Activated CD8-positive, alpha-beta memory T cell treated with anti-CD3 and anti-CD28 coated beads, Interleukin-2, amount 10 ng/mL, durations not matched to agents 7 days and 5 days (primary cell): ENCODE measurements around the gene MEGF6. TPM values are rescaled to one million over a fixed set of nuclear protein-coding genes. Genes with fewer than 3 reads are reported as not detected.

Experiments used
- ATAC-seq: fragments of 150-1000 bp; cut with Tn5 transposase; one replicate; pipeline ENCODE4 v1.10.0; 2021; ENCODE audit warnings: moderate library complexity
- CTCF ChIA-PET: fragments of 350-600 bp; sonication (Branson Sonifier 250); formaldehyde crosslinking; loops from one replicate; lab custom pipeline; 2021; ENCODE audit warnings: antibody characterized with exemption; lab: Charles Lee
- DNase-seq: peaks from one replicate; pipeline ENCODE4 v3.0.0-alpha.2; 2020
- H3K27ac Mint-ChIP-seq: one replicate; pipeline ENCODE4 v1.8.0; 2021; ENCODE audit warnings: mild to moderate bottlenecking, mixed read lengths
- H3K27me3 Mint-ChIP-seq: one replicate; pipeline ENCODE4 v1.8.0; 2021; ENCODE audit warnings: mixed read lengths
- H3K36me3 Mint-ChIP-seq: one replicate; pipeline ENCODE4 v1.8.0; 2021; ENCODE audit warnings: mild to moderate bottlenecking, mixed read lengths
- H3K4me1 Mint-ChIP-seq: one replicate; pipeline ENCODE4 v1.8.0; 2021; ENCODE audit warnings: mixed read lengths
- H3K4me3 Mint-ChIP-seq: one replicate; pipeline ENCODE4 v1.8.0; 2021; ENCODE audit warnings: mild to moderate bottlenecking, moderate library complexity, mixed read lengths
- H3K9me3 Mint-ChIP-seq: one replicate; pipeline ENCODE4 v1.8.0; 2022; ENCODE audit warnings: low read depth, mixed read lengths
- total RNA-seq, 2 experiments: library from RNA; stranded (reverse); gene quantifications; one replicate each; pipeline ENCODE4 v1.2.3, GENCODE V29; 2021

Gene MEGF6
- total RNA-seq, 2 experiments from 2014 or later, result 2.1 to 11.2 TPM

DNA sequence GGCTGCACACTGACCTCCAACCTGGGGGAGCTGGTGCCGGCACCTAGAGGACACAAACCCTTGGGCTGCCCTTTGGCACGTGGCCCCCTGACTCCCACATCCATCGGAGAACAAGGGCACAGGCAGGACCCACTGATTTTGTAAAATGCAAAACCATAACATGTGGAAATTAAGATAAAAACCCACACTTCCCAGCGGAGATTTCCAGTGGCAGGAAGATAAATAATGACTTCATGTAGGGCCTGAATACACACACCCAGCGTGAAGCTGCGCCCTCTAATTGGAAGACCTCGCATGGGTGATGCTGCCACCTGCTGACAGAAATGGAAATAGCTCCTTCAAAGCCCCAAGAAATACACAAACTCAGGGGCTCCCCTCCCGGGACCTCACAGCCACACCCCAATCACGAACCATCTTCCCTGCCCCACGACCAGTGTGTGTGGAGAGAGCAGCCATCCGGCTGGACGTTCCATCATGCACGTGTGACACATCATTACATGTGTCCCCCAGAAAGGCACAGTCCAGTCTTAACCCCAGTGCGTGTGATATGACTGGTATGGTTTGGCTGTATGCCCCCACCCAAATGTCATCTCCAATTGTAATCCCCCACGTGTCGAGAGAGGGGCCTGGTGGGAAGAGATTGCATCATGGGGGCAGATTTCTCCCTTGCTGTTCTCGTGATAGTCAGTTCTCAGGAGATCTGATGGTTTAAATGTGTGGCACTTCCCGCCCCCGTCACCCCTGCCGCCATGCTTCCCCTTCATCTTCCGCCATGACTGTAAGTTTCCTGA lies 7.8 kb upstream of the MEGF6 start:
- Mint-ChIP-seq H3K27ac (no peak overlapping the region), H3K4me1 (peaks cover 15% of the 10 kb centered on the region), H3K9me3 (no peaks in the 10 kb centered on the region), H3K36me3 (no peaks in the 10 kb centered on the region), H3K27me3 (peaks cover 6% of the 10 kb centered on the region), H3K4me3 (no peak overlapping the region)
- CTCF ChIA-PET, result interaction anchor here (0.7 to 5.4 kb wide), 27 partner anchors 10 to 166 kb away, joined by 3 to 66 read pairs (median 4); partner anchors contain the start of gene WRAP73
- peak; percentile 78 for DNase-seq
- ATAC-seq, result peak; percentile 87

DNA sequence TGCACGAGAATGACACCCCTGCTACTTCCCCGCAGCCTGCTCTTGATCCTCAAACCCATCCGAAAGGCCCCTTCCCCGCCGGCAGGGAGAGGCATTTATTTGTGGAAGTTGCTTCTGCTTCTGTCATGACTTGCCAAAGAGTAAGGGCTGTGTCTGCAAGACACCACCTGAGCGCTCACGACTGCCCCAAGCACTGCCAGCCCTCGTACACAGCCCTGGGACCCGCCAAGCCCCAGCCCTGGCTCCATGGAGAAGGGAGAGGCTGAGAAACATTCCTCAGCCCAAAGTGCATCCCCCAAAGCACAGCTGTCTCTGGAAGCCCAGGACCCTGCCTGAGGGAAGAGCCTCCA lies 7.2 kb upstream of the MEGF6 start:
- DNase-seq, result no peak
- Mint-ChIP-seq H3K36me3 (no peaks in the 10 kb centered on the region), H3K9me3 (no peaks in the 10 kb centered on the region), H3K27me3 (peaks cover 10% of the 10 kb centered on the region), H3K4me1 (peaks cover 9% of the 10 kb centered on the region), H3K4me3 (no peak overlapping the region), H3K27ac (no peak overlapping the region)
- CTCF ChIA-PET, result interaction anchor here (0.9 to 5.4 kb wide), 25 partner anchors 9 to 166 kb away, joined by 3 to 66 read pairs (median 5); partner anchors contain the start of gene WRAP73
- no peak for ATAC-seq

DNA sequence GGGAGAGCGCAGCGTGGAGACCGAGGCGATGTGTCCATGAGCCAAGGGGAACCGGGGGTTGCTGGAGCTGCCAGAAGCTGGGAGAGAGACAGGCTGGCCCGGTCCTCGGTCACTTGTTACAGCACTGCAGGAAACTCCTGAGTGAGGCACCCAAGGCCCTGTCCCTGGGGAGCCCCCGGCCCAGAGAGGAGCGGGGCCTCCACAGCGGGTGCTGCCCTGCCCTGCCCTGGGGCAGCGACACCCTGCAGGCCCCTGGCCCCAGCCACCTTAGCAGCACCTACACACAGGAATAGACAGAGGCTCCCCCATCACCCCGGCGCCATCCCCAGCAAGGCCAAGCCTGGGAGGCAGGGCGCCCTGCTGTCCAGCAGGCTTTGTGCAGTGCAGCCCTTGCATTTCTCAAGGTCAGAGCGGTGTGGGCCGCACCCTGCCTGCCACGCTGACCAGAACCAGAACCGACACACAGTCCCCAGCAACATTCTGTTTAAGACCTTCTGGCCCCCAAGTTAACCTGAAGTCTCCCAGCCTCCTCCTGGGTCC lies 6.6 kb upstream of the MEGF6 start:
- Mint-ChIP-seq H3K9me3 (no peaks in the 10 kb centered on the region), H3K27me3 (peaks cover 15% of the 10 kb centered on the region)

DNA sequence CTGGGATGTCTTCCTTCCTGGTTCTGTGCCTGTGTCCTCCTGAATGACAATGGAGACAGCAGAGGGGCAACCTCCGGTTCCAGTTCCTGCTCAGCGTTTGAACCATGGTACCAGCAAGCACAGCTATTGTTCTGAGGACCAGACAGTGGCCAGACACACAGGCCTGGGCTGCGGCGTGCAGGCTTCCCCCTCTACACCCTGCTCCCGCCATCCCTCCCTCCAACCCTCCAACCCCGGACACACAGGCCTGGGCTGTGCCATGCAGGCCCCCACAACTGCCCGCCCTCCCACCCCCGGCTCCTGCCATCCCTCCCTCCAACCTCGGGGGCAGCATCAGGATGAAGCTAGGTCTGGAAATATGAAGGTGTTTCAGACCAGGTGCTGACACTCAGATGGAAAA lies 5.6 kb upstream of the MEGF6 start:
- CTCF ChIA-PET, result interaction anchor here (2.0 kb wide), 1 partner anchor 53 kb away, joined by 8 read pairs; no protein-coding TSS in a partner anchor
- Mint-ChIP-seq H3K9me3 (no peaks in the 10 kb centered on the region), H3K27ac (no peak overlapping the region), H3K4me3 (no peak overlapping the region), H3K4me1 (peaks cover 4% of the 10 kb centered on the region), H3K36me3 (no peaks in the 10 kb centered on the region), H3K27me3 (peaks cover 22% of the 10 kb centered on the region)
- DNase-seq (no peak), ATAC-seq (no peak)

More for the DNA sequence above, 6.6 kb upstream of the MEGF6 start:
- CTCF ChIA-PET, result interaction anchor here (1.4 kb wide), 3 partner anchors 21 to 125 kb away, joined by 3 to 11 read pairs (median 6); no protein-coding TSS in a partner anchor
- Mint-ChIP-seq H3K4me1 (peaks cover 4% of the 10 kb centered on the region), H3K4me3 (no peak overlapping the region), H3K36me3 (no peaks in the 10 kb centered on the region), H3K27ac (no peak overlapping the region)
- no peak for DNase-seq
- ATAC-seq, result no peak

DNA sequence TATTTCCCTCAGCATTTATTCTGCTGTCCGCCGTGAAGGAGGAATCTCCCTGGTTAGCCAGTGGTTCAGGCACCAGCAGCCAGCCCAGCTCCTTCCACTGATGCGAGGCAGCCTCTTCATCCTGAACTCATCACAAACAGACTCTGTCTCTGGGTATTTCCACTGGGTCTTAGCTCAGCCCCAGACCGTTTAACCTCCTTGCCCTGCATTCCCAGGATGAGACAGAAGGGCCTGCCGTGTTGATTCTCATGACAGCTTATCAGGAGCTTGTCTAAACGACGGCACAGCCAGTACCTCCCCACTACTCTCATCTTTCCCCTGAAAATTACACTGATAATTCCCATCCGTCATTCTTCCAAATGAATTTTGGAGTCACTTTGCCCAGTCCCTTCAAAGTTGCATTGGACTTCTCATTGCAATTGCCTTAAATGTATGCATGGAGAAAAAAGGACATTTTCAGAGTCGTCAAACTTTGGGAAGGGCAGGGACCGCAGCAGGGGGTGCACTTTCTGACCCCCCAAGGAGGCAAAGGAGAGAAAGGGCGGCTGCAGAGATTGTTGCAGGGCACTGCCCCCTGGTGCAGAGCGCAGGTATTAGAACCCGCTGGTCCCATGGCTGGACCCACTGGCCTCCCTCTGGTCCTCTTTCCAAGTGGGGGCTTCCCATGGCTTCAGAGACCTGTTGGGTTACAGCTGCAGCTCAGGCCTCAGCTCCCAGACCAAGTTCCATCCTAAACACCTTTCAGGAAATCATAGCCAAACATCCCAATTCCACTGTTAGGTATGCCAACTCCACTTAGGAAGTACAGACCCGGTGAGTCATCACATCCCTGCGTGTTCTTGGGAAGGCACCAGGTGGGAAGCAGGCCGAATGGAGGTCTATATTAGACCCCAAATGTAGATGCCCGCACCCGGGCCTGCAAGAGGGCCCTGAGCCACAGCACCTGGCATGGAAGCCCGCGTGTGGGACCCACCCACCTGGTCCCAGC lies 3.7 kb upstream of the MEGF6 start:
- no peak for DNase-seq
- H3K4me1 Mint-ChIP-seq, result peaks cover 5% of the 10 kb centered on the region
- CTCF ChIA-PET, result interaction anchor here (0.8 to 2.0 kb wide), 9 partner anchors 9 to 162 kb away, joined by 3 to 8 read pairs (median 3); no protein-coding TSS in a partner anchor
- peaks cover 29% of the 10 kb centered on the region for H3K27me3 Mint-ChIP-seq
- no peak overlapping the region for H3K27ac Mint-ChIP-seq
- H3K4me3 Mint-ChIP-seq, result no peak overlapping the region
- H3K36me3 Mint-ChIP-seq, result no peaks in the 10 kb centered on the region
- no peaks in the 10 kb centered on the region for H3K9me3 Mint-ChIP-seq
- no peak for ATAC-seq

DNA sequence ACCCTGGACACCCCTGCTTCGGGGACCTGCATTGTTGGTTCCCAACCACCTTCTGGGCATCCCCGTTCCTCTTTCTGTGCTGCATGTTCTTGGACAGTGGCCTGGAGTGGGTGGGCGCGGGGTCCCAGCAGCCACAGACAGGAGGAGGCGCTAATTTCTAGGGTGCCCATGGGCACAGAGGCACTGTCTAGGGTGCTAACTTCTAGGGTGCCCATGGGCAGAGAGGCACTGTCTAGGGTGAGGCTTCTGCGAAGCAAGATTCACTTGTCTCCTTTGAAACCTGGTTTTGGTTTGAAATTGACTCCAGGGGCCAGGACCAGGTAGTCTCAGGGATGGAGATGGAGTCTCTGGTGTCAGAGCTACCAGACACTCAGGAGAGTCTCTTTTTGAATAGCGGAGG lies 815 bp upstream of the MEGF6 start:
- CTCF ChIA-PET, result no interaction called here
- no peaks in the 10 kb centered on the region for H3K36me3 Mint-ChIP-seq
- DNase-seq (no peak), ATAC-seq (no peak)
- H3K27me3 Mint-ChIP-seq, result peaks cover 34% of the 10 kb centered on the region
- no peaks in the 10 kb centered on the region for H3K9me3 Mint-ChIP-seq
- H3K27ac Mint-ChIP-seq, result no peak overlapping the region
- H3K4me1 Mint-ChIP-seq, result peaks cover 1% of the 10 kb centered on the region
- H3K4me3 Mint-ChIP-seq, result no peak overlapping the region

DNA sequence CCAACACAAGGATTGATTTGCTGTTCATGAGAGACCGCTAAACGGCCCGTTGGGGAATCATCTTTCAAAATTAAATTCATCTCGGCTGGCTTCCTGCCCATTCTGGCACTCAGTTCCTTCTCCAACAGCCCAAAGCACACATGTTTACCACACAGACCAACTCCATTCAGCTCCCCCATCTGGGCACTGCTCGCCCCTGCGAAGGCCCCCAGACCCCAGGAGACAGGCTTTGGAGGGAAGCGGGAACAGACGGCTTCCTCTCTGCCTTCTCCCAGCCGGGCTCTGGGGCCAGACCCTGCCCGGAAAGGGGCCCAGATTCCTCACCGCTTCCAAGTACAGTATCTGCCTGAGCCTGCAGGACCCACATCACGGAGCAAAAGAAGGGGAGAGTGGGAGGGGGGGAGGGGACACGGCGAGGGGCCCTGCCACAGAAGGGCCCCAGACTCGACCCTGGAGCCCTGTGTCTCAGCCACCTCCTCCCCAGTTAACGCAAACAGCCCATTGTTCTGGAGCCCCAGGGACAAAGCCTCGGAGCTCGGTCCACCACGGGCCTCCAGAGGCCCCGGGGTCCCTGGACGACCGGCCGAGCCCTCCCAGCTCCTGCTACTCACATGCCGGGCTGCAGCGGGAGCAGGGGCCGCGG lies 660 bp downstream of the MEGF6 start:
- DNase-seq (no peak), ATAC-seq (no peak)
- Mint-ChIP-seq H3K4me3 (no peak overlapping the region), H3K27me3 (peaks cover 34% of the 10 kb centered on the region), H3K4me1 (peaks cover 1% of the 10 kb centered on the region), H3K9me3 (no peaks in the 10 kb centered on the region), H3K36me3 (no peaks in the 10 kb centered on the region), H3K27ac (no peak overlapping the region)
- CTCF ChIA-PET, result no interaction called here

DNA sequence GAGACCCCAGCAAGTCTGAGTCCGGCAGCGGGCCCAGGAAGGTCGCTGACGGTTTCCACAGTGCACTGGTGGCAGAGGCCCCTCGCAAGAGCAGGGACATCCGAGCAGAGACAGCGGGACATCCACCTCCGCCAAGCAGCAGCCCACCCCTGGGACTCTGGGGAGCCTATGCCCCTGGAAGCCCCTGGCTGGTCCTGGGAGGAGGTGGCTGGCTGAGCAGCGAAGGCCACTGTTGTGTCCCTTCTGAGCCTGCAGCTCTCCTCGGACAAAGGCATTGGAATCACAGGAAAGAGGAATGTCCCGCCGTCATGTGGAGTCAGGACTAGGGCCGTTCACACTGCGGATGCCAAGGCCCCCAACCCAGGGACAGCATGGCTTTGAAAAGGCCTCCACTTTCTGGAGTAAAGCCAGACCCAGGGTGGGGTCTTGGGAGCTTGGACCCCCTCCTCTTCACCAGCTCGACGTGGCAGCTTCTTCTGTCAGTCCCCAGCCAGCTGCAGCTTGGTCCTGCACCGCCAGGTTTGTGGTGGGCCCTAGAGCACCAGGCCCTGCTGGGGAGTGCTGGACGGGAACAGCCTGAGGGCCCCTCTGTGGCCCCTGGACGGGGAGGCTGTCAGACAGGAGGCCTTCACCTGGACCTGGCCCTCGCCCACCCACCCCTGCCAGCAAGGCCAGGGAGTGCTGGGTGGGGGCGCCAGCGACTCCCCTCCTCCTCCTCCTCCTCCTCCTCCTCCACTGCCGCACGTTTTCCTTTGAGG lies 1.4 kb downstream of the MEGF6 start:
- no peak for ATAC-seq
- CTCF ChIA-PET, result interaction anchor here (1.0 kb wide), 1 partner anchor 9 kb away, joined by 3 read pairs; no protein-coding TSS in a partner anchor

DNA sequence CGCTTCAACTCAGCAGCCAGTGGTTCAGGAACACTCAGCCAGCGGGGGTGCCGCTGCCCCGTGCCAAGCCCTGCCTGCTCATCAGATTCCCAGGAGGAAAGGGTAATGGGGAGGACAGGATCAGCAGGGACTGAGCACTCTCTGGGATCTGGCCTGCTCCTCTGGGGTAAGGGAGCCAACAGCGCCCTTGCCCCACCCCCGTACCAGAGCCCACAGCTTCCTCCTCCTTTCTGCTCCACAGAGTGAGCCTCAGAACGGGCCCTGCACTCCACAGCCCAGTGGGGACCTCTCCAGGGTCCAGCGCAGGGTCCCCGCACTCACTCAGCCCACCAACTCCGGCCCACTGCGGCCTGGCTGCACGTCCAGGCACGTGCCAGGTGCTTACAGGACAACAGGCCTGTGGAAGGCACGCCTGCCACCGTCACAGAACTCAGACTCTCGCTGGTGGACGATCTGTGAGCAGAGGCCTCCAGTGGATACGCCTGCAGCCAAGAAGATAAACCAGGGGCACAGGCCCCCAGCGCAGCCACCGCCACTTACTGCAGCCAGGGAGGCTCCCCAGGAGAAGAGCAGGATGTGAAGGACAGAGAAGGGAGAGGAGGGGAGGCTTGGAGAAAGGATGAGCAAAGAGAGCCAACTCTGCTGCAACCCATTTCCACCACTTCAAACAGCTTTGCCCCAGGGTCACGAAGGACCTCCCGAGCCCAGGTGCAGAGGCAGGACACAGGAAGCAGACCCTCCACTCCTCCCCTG lies 2.1 kb downstream of the MEGF6 start:
- ATAC-seq, result no peak
- peaks cover 1% of the 10 kb centered on the region for H3K4me1 Mint-ChIP-seq
- H3K27me3 Mint-ChIP-seq, result peaks cover 30% of the 10 kb centered on the region
- no peaks in the 10 kb centered on the region for H3K9me3 Mint-ChIP-seq
- no peak for DNase-seq
- no peaks in the 10 kb centered on the region for H3K36me3 Mint-ChIP-seq
- H3K4me3 Mint-ChIP-seq, result no peak overlapping the region
- H3K27ac Mint-ChIP-seq, result no peak overlapping the region
- CTCF ChIA-PET, result interaction anchor here (1.0 kb wide), 2 partner anchors 10 kb away, joined by 3 to 5 read pairs; no protein-coding TSS in a partner anchor

More for the DNA sequence above, 1.4 kb downstream of the MEGF6 start:
- Mint-ChIP-seq H3K27me3 (peaks cover 33% of the 10 kb centered on the region), H3K36me3 (no peaks in the 10 kb centered on the region), H3K4me3 (no peak overlapping the region), H3K27ac (no peak overlapping the region), H3K4me1 (peaks cover 1% of the 10 kb centered on the region), H3K9me3 (no peaks in the 10 kb centered on the region)
- no peak for DNase-seq

DNA sequence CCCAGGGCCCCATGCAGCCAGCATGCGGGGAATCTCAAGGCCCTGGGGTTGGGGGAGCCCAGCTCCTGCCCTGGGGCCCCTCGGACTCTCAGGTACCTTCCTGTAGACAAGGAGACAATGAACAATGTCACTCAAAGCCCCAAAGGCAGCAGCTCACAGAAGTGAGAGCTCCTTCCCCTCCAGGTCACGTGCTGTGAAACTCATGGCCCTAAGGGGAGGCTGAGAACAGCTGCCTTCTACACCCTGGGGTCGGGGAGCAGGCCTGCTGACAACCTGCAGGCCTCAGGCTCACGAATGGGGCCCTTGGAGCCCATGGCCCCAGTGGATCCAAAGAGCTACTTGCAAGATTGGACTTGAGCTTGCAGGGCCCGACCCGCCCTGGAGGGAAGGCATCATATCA lies 3.2 kb downstream of the MEGF6 start:
- no peak for ATAC-seq
- Mint-ChIP-seq H3K27me3 (peaks cover 22% of the 10 kb centered on the region), H3K27ac (no peak overlapping the region), H3K4me3 (no peak overlapping the region), H3K9me3 (no peaks in the 10 kb centered on the region), H3K36me3 (no peaks in the 10 kb centered on the region), H3K4me1 (peaks cover 1% of the 10 kb centered on the region)
- DNase-seq, result no peak
- CTCF ChIA-PET, result interaction anchor here (1.0 kb wide), 1 partner anchor 11 kb away, joined by 5 read pairs; no protein-coding TSS in a partner anchor

DNA sequence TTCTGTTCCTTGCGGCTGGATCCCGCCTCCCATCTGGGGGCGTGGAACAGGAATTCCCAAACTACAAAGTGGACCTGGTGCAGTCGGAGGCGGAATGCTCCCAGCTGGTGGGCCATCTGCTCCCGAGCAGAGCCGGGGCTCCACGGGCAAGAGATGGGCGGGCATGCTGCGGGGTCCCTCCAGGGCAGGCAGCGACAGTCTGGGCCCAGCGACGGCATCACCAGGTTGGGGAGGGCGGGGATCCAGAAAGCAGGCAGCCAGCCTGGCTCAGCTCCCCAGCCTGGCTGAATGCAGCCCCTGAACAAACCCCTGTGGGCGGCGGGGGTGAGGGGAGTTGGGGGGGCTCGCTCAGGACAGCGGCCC lies 3.6 kb downstream of the MEGF6 start:
- DNase-seq, result no peak
- no peaks in the 10 kb centered on the region for H3K36me3 Mint-ChIP-seq
- H3K27ac Mint-ChIP-seq, result no peak overlapping the region
- H3K27me3 Mint-ChIP-seq, result peaks cover 18% of the 10 kb centered on the region
- H3K4me1 Mint-ChIP-seq, result peaks cover 1% of the 10 kb centered on the region
- H3K9me3 Mint-ChIP-seq, result no peaks in the 10 kb centered on the region
- H3K4me3 Mint-ChIP-seq, result no peak overlapping the region
- CTCF ChIA-PET, result interaction anchor here (0.5 to 1.0 kb wide), 2 partner anchors 11 to 344 kb away, joined by 3 to 5 read pairs; no protein-coding TSS in a partner anchor
- ATAC-seq, result no peak
